GM12864 (cell line): ENCODE measurements around the gene MYPN.

Experiments used
- DNase-seq: peaks from one replicate; pipeline ENCODE4 v3.0.0-alpha.2; 2011; ENCODE audit warnings: low read depth
- H3K4me3 ChIP-seq: 2 replicates; pipeline ENCODE4 v1.5.1; 2011; ENCODE audit warnings: mild to moderate bottlenecking, low read depth, low read length, control low read depth
- TF ChIP-seq, protein P1 (sequence below): IDR thresholded peaks from 2 replicates; pipeline ENCODE4 v1.5.1; 2011; ENCODE audit warnings: low read depth, mild to moderate bottlenecking, moderate library complexity, low read length, control low read depth, inconsistent platforms; ENCODE audit errors: missing control alignments

The MYPN gene

GRCh38 chr10:68251625-68252495 lies 142.6 kb downstream of the MYPN start:
- DNase-seq, result no peak
- TF ChIP-seq, protein P1, sequence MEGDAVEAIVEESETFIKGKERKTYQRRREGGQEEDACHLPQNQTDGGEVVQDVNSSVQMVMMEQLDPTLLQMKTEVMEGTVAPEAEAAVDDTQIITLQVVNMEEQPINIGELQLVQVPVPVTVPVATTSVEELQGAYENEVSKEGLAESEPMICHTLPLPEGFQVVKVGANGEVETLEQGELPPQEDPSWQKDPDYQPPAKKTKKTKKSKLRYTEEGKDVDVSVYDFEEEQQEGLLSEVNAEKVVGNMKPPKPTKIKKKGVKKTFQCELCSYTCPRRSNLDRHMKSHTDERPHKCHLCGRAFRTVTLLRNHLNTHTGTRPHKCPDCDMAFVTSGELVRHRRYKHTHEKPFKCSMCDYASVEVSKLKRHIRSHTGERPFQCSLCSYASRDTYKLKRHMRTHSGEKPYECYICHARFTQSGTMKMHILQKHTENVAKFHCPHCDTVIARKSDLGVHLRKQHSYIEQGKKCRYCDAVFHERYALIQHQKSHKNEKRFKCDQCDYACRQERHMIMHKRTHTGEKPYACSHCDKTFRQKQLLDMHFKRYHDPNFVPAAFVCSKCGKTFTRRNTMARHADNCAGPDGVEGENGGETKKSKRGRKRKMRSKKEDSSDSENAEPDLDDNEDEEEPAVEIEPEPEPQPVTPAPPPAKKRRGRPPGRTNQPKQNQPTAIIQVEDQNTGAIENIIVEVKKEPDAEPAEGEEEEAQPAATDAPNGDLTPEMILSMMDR, result no peak
- no peak overlapping the region for H3K4me3 ChIP-seq

DNA sequence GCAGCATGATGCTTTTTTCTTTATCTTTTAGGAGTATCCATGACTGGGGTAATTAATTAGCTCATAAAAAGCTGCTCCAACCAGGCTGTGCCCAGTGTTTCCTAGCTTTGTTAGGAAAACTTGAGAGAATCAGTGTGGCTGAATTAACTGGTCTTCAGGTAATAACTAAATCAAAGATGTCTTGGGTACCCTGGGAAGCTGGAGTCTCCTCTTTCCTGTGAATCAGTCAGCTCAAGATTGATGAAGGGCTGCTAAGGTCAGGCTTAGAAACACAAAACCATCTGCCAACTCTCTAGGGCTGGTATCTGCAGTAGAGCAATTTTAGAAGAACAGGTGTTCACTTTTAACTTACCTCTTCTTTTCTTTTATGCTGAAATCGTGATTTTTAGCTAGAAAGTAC lies 144.1 kb downstream of the MYPN start:
- H3K4me3 ChIP-seq, result no peak overlapping the region
- TF ChIP-seq, protein P1, result no peak
- DNase-seq, result no peak

GRCh38 chr10:68261132-68261856 lies 152.0 kb downstream of the MYPN start:
- DNase-seq, result no peak
- TF ChIP-seq, protein P1, result no peak
- H3K4me3 ChIP-seq, result no peak overlapping the region
